ENCODE measurements around the gene TRABD2B. TPM values are rescaled to one million over a fixed set of nuclear protein-coding genes. Genes with fewer than 3 reads are reported as not detected.

TRABD2B gene
- total RNA-seq, 1 donor from 2014 or later, result 0.89 TPM

DNA sequence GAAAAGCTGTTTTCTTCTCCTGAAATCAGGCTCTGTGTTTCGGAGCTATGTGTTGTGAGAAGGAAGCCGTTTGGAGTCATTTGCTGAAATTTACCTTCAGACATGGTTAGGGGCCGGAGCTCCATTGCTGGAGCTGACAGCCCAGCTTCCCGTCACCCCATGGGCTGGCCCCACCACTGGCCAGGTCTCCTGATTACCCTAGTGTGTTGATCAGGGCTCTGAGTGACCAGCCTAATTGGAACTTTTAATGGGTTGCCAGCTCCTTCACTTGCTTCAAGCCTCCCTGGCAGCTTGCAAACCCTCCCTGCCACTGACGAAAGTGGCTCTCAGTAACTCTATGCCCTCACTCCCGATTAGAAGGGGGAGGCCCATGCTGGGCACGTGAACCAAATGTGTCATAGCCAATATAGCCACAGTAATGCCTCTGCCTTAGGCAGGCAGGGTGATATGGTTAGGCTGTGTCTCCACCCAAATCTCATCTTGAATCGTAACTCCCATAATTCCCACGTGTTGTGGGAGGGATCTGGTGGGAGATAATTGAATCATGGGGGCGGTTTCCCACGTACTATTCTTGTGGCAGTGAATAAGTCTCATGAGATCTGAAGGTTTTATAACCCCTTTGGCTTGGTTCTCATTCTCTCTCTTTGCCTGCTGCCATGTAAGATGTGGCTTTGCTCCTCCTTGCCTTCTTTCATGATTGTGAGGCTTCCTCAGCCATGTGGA, 224.1 kb downstream of the TRABD2B start:
- no peaks in the 10 kb centered on the region for H3K4me1 Mint-ChIP-seq (ENCODE audit: low read depth, unreplicated experiment)
- Histone ChIP-seq H3K27me3 (ENCODE audit: insufficient read depth, low read length) (no peaks in the 10 kb centered on the region), H3K9ac (ENCODE audit: low read length) (no peak overlapping the region), H3K36me3 (ENCODE audit: insufficient read depth, low read length) (no peaks in the 10 kb centered on the region), H3K9me3 (ENCODE audit: insufficient read depth, low read depth, low read length) (no peaks in the 10 kb centered on the region), H2AFZ (ENCODE audit: low read depth, low read length) (no peak overlapping the region), H3K27ac (ENCODE audit: low read depth, low read length) (no peak overlapping the region), H3K79me2 (ENCODE audit: insufficient read depth, low read length) (no peaks in the 10 kb centered on the region), H3K4me3 (ENCODE audit: insufficient read depth, low read depth, low read length) (no peak overlapping the region), H3K4me2 (ENCODE audit: low read length) (no peak overlapping the region), H4K20me1 (ENCODE audit: insufficient read depth, low read length) (no peaks in the 10 kb centered on the region), H3K4me1 (ENCODE audit: insufficient read depth, low read length) (no peaks in the 10 kb centered on the region)
- H3K27me3 Mint-ChIP-seq (ENCODE audit: low read depth, unreplicated experiment), result peaks cover 32% of the 10 kb centered on the region
- H3K27ac Mint-ChIP-seq (ENCODE audit: unreplicated experiment), result no peak overlapping the region
- H3K4me3 Mint-ChIP-seq (ENCODE audit: unreplicated experiment), result no peak overlapping the region
- no peaks in the 10 kb centered on the region for H3K9me3 Mint-ChIP-seq (ENCODE audit: unreplicated experiment)
- H3K36me3 Mint-ChIP-seq (ENCODE audit: low read depth, unreplicated experiment), result peaks cover 4% of the 10 kb centered on the region
- TF ChIP-seq EZH2 (IDR thresholded peaks at IDR 0.05; ENCODE audit: insufficient read depth, low read length), result no peak
- TF ChIP-seq, protein P1, sequence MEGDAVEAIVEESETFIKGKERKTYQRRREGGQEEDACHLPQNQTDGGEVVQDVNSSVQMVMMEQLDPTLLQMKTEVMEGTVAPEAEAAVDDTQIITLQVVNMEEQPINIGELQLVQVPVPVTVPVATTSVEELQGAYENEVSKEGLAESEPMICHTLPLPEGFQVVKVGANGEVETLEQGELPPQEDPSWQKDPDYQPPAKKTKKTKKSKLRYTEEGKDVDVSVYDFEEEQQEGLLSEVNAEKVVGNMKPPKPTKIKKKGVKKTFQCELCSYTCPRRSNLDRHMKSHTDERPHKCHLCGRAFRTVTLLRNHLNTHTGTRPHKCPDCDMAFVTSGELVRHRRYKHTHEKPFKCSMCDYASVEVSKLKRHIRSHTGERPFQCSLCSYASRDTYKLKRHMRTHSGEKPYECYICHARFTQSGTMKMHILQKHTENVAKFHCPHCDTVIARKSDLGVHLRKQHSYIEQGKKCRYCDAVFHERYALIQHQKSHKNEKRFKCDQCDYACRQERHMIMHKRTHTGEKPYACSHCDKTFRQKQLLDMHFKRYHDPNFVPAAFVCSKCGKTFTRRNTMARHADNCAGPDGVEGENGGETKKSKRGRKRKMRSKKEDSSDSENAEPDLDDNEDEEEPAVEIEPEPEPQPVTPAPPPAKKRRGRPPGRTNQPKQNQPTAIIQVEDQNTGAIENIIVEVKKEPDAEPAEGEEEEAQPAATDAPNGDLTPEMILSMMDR (IDR thresholded peaks at IDR 0.05; ENCODE audit: insufficient read depth, low read depth, low read length), result no peak
- no peak for FAIRE-seq
- DNase-seq (ENCODE audit: low read depth), result no peak

DNA sequence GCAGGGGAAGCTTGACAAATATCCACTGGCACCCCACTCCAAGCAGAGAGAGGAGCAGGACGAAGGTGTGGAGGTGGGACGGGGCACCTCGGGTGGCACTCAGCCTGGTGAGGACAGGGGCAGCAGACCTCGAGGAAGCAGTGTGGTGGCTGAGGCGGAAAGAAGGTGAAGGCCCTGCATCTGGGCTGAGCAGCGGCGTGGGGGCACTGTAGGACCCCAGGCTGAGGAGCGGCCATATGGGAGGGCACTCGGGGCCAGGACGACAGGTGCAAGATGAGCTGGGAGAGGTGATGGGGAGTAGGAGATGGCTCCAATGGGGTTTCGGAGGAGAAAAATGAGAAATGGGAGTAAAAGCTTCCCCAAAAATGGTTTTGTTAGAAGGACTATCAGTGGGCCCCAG, 224.9 kb downstream of the TRABD2B start:
- Histone ChIP-seq H3K27me3 (ENCODE audit: insufficient read depth, low read length) (no peaks in the 10 kb centered on the region), H4K20me1 (ENCODE audit: insufficient read depth, low read length) (no peaks in the 10 kb centered on the region), H3K4me2 (ENCODE audit: low read length) (no peak overlapping the region), H3K9ac (ENCODE audit: low read length) (no peak overlapping the region), H3K9me3 (ENCODE audit: insufficient read depth, low read depth, low read length) (no peaks in the 10 kb centered on the region), H3K4me3 (ENCODE audit: insufficient read depth, low read depth, low read length) (no peak overlapping the region), H3K4me1 (ENCODE audit: insufficient read depth, low read length) (no peaks in the 10 kb centered on the region), H2AFZ (ENCODE audit: low read depth, low read length) (no peak overlapping the region), H3K79me2 (ENCODE audit: insufficient read depth, low read length) (no peaks in the 10 kb centered on the region), H3K27ac (ENCODE audit: low read depth, low read length) (no peak overlapping the region), H3K36me3 (ENCODE audit: insufficient read depth, low read length) (no peaks in the 10 kb centered on the region)
- Mint-ChIP-seq H3K9me3 (ENCODE audit: unreplicated experiment) (no peaks in the 10 kb centered on the region), H3K4me1 (ENCODE audit: low read depth, unreplicated experiment) (no peaks in the 10 kb centered on the region), H3K36me3 (ENCODE audit: low read depth, unreplicated experiment) (peaks cover 7% of the 10 kb centered on the region), H3K4me3 (ENCODE audit: unreplicated experiment) (no peak overlapping the region), H3K27ac (ENCODE audit: unreplicated experiment) (no peak overlapping the region), H3K27me3 (ENCODE audit: low read depth, unreplicated experiment) (peaks cover 32% of the 10 kb centered on the region)
- FAIRE-seq, result no peak
- no peak for DNase-seq (ENCODE audit: low read depth)
- TF ChIP-seq, protein P1 (IDR thresholded peaks at IDR 0.05; ENCODE audit: insufficient read depth, low read depth, low read length), result no peak
- no peak for TF ChIP-seq EZH2 (IDR thresholded peaks at IDR 0.05; ENCODE audit: insufficient read depth, low read length)

DNA sequence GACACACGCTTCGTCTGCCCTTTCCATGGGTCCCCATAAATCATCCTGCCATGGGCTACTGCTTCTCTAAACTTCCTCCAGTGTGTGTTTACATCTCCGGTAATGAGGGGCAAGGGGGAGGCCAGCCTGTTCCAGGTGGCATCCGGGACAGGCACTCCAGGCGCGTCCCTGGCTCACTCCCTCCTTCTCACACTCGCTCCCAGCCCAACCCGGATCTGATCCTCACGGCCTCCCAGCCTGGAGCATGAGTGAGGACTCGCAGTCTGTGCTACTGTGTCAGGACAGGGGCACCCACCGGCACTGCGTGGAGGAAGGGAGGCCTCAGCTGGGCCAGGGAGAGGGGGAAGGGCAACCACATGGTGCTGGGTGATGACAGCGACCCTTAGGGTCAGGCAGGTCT, 225.4 kb downstream of the TRABD2B start:
- H3K27me3 Mint-ChIP-seq (ENCODE audit: low read depth, unreplicated experiment), result peaks cover 36% of the 10 kb centered on the region
- TF ChIP-seq, protein P1 (IDR thresholded peaks at IDR 0.05; ENCODE audit: insufficient read depth, low read depth, low read length), result no peak
- no peak for TF ChIP-seq EZH2 (IDR thresholded peaks at IDR 0.05; ENCODE audit: insufficient read depth, low read length)
- H3K4me2 ChIP-seq (ENCODE audit: low read length), result no peak overlapping the region
- no peaks in the 10 kb centered on the region for H3K36me3 ChIP-seq (ENCODE audit: insufficient read depth, low read length)
- H3K36me3 Mint-ChIP-seq (ENCODE audit: low read depth, unreplicated experiment), result peaks cover 5% of the 10 kb centered on the region
- FAIRE-seq, result no peak
- no peak overlapping the region for H2AFZ ChIP-seq (ENCODE audit: low read depth, low read length)
- H3K9ac ChIP-seq (ENCODE audit: low read length), result no peak overlapping the region
- no peak overlapping the region for H3K4me3 Mint-ChIP-seq (ENCODE audit: unreplicated experiment)
- H3K79me2 ChIP-seq (ENCODE audit: insufficient read depth, low read length), result no peaks in the 10 kb centered on the region
- H4K20me1 ChIP-seq (ENCODE audit: insufficient read depth, low read length), result no peaks in the 10 kb centered on the region
- H3K9me3 Mint-ChIP-seq (ENCODE audit: unreplicated experiment), result no peaks in the 10 kb centered on the region
- no peaks in the 10 kb centered on the region for H3K4me1 ChIP-seq (ENCODE audit: insufficient read depth, low read length)
- no peak overlapping the region for H3K27ac ChIP-seq (ENCODE audit: low read depth, low read length)
- DNase-seq (ENCODE audit: low read depth), result no peak
- H3K4me3 ChIP-seq (ENCODE audit: insufficient read depth, low read depth, low read length), result no peak overlapping the region
- no peaks in the 10 kb centered on the region for H3K9me3 ChIP-seq (ENCODE audit: insufficient read depth, low read depth, low read length)
- no peak overlapping the region for H3K27ac Mint-ChIP-seq (ENCODE audit: unreplicated experiment)
- H3K27me3 ChIP-seq (ENCODE audit: insufficient read depth, low read length), result no peaks in the 10 kb centered on the region
- peaks cover 3% of the 10 kb centered on the region for H3K4me1 Mint-ChIP-seq (ENCODE audit: low read depth, unreplicated experiment)
